IMR-90 (cell line): Measurements from ENCODE around the gene PEX14. TPM values are rescaled to one million over a fixed set of nuclear protein-coding genes. Genes with fewer than 3 reads are reported as not detected.
A peak's percentile ranks its signal among the peaks of the same experiment; 100 is the strongest.

ENCODE experiments used
- ATAC-seq: fragments of 200-7000 bp; cut with Tn5 transposase; 2 replicates; pipeline ENCODE4 v1.9.1; 2020; ENCODE audit warnings: low read depth, mild to moderate bottlenecking, moderate library complexity
- BruUV-seq: library from RNA; stranded (reverse); fragments of 400-500 nt; replicated peaks from 2 replicates; lab custom pipeline; 2021; lab: Mats Ljungman, UMichigan
- CTCF ChIA-PET: fragments of 300-600 bp; formaldehyde crosslinking; extraction: SDS; loops from one replicate; lab custom pipeline; 2021; ENCODE audit warnings: antibody characterized with exemption; lab: Yijun Ruan, JAX
- POLR2A ChIA-PET: fragments of 300-600 bp; sonication (Branson Sonifier 250); formaldehyde crosslinking; loops from one replicate; lab custom pipeline; 2022; ENCODE audit warnings: antibody characterized with exemption; ENCODE audit not compliant: unreplicated experiment; lab: Charles Lee
- DNase-seq: peaks from one replicate; pipeline ENCODE4 v3.0.0; 2013
- H2AFZ ChIP-seq: replicated peaks from 2 replicates; pipeline ENCODE3; 2013; ENCODE audit warnings: low read length, mild to moderate bottlenecking; ENCODE audit not compliant: poor library complexity
- H2AK5ac ChIP-seq: 2 replicates; pipeline ENCODE4 v1.6.1; 2013; ENCODE audit warnings: low read depth, low read length, inconsistent platforms
- H2AK9ac ChIP-seq: replicated peaks from 2 replicates; pipeline ENCODE3; 2013; ENCODE audit warnings: mild to moderate bottlenecking, low read depth, low read length, moderate library complexity; ENCODE audit not compliant: poor library complexity
- H2BK120ac ChIP-seq: 2 replicates; pipeline ENCODE4 v1.6.1; 2013; ENCODE audit warnings: low read depth, low read length, inconsistent platforms
- H2BK15ac ChIP-seq: 3 replicates; pipeline ENCODE4 v1.6.1; 2013; ENCODE audit warnings: low read depth, low read length, inconsistent platforms
- H2BK20ac ChIP-seq: 2 replicates; pipeline ENCODE4 v1.6.1; 2013; ENCODE audit warnings: low read depth, mild to moderate bottlenecking, inconsistent platforms, low read length, moderate library complexity
- H2BK5ac ChIP-seq: 2 replicates; pipeline ENCODE4 v1.6.1; 2013; ENCODE audit warnings: mild to moderate bottlenecking, low read depth, low read length, inconsistent platforms; ENCODE audit not compliant: poor library complexity, severe bottlenecking
- H3K14ac ChIP-seq: replicated peaks from 2 replicates; pipeline ENCODE4 v1.6.1; 2013; ENCODE audit warnings: low read depth, low read length, inconsistent platforms
- H3K18ac ChIP-seq: 2 replicates; pipeline ENCODE4 v1.6.1; 2013; ENCODE audit warnings: low read depth, low read length, control low read depth
- H3K23ac ChIP-seq: 2 replicates; pipeline ENCODE4 v1.6.1; 2013; ENCODE audit warnings: low read depth, low read length, inconsistent platforms
- H3K27ac ChIP-seq: 2 replicates; pipeline ENCODE4 v1.5.1; 2013; ENCODE audit warnings: mild to moderate bottlenecking, control low read depth, low read length; ENCODE audit not compliant: insufficient read depth
- H3K27me3 ChIP-seq: 2 replicates; pipeline ENCODE4 v1.6.1; 2013; ENCODE audit warnings: low read length; ENCODE audit not compliant: control insufficient read depth, insufficient read depth
- H3K36me3 ChIP-seq: 2 replicates; pipeline ENCODE4 v1.6.1; 2013; ENCODE audit warnings: low read length, mixed read lengths; ENCODE audit not compliant: control insufficient read depth, insufficient read depth
- H3K4ac ChIP-seq: 2 replicates; pipeline ENCODE4 v1.6.1; 2013; ENCODE audit warnings: low read depth, low read length, inconsistent platforms
- H3K4me1 ChIP-seq: 2 replicates; pipeline ENCODE4 v1.6.1; 2013; ENCODE audit warnings: low read length, mixed read lengths; ENCODE audit not compliant: control insufficient read depth, insufficient read depth
- H3K4me2 ChIP-seq: 2 replicates; pipeline ENCODE4 v1.6.1; 2013; ENCODE audit warnings: low read depth, mild to moderate bottlenecking, control low read depth, low read length, moderate library complexity
- H3K4me3 ChIP-seq: 2 replicates; pipeline ENCODE4 v1.5.1; 2013; ENCODE audit warnings: low read depth, mild to moderate bottlenecking, control low read depth, low read length, moderate library complexity; ENCODE audit not compliant: insufficient read depth
- H3K56ac ChIP-seq: 2 replicates; pipeline ENCODE4 v1.6.1; 2013; ENCODE audit warnings: low read length, inconsistent platforms; ENCODE audit not compliant: insufficient read depth; ENCODE audit errors: extremely low read depth
- H3K79me1 ChIP-seq, 2 experiments: 2 replicates each; pipeline ENCODE4 v1.6.1; 2013; ENCODE audit warnings: low read length in 2 of 2, inconsistent platforms in 1 of 2, low read depth in 1 of 2
- H3K9ac ChIP-seq: 2 replicates; pipeline ENCODE4 v1.6.1; 2013; ENCODE audit warnings: low read depth, low read length, control low read depth
- H3K9me1 ChIP-seq: 2 replicates; pipeline ENCODE4 v1.6.1; 2013; ENCODE audit warnings: low read length, inconsistent platforms; ENCODE audit not compliant: insufficient read depth
- H3K9me3 ChIP-seq: 2 replicates; pipeline ENCODE4 v1.6.1; 2013; ENCODE audit warnings: low read length; ENCODE audit not compliant: control insufficient read depth, insufficient read depth
- H4K20me1 ChIP-seq: 2 replicates; pipeline ENCODE4 v1.6.1; 2013; ENCODE audit warnings: low read length, inconsistent platforms; ENCODE audit not compliant: insufficient read depth
- H4K5ac ChIP-seq: 2 replicates; pipeline ENCODE4 v1.6.1; 2013; ENCODE audit warnings: mild to moderate bottlenecking, low read depth, low read length, control low read depth
- H4K8ac ChIP-seq, 2 experiments: 2 replicates each; pipeline ENCODE4 v1.6.1; 2013; ENCODE audit warnings: low read depth in 2 of 2, low read length in 2 of 2, control low read depth in 1 of 2, inconsistent platforms in 1 of 2
- H4K91ac ChIP-seq: 2 replicates; pipeline ENCODE4 v1.6.1; 2013; ENCODE audit warnings: low read depth, low read length, inconsistent platforms; ENCODE audit not compliant: insufficient read depth
- MAZ ChIP-seq: IDR thresholded peaks from 2 replicates; pipeline ENCODE4 v1.6.1; 2012; ENCODE audit warnings: low read depth, mild to moderate bottlenecking, low read length, improper control_type of control experiment, moderate library complexity, borderline replicate concordance
- NFE2L2 ChIP-seq: fragments of 150-350 bp; IDR thresholded peaks from 2 replicates; pipeline ENCODE4 v1.6.1; 2016; ENCODE audit warnings: low read depth, mild to moderate bottlenecking, low read length
- WGBS, 2 experiments: methylation state at CpG; one replicate each; pipeline versions ENCODE4 v1.1.5 to v1.1.7; 2013; ENCODE audit warnings: missing lambda C conversion rate in 2 of 2; ENCODE audit not compliant: insufficient read length in 1 of 2; ENCODE audit errors: extremely low coverage in 2 of 2; 5-methylcytosine and 5-hydroxymethylcytosine counted together
- dilution Hi-C: fragments of 300-500 bp; cut with HindIII; formaldehyde crosslinking; loops from one replicate; pipeline ENCODE4 v1.14.3; 2018; ENCODE audit warnings: low sequenced_read_pairs; ENCODE audit not compliant: unreplicated experiment
- in situ Hi-C: fragments of 300-500 bp; cut with MboI; formaldehyde crosslinking; loops from 3 replicates; pipeline ENCODE4 v1.14.3; 2019; ENCODE audit warnings: low sequenced_read_pairs, inconsistent platforms, mixed read lengths
- intact Hi-C: fragments of 100-400 bp; cut with micrococcal nuclease; formaldehyde crosslinking; loops from 2 replicates; pipeline ENCODE4 v1.10.0; 2022
- polyA plus RNA-seq, 3 experiments: library from polyadenylated mRNA; depleted of rRNA; stranded (reverse); fragments of >200 nt; gene quantifications; 2 replicates each; pipeline ENCODE4 v1.2.3, GENCODE V29; 2012; ENCODE audit warnings: low replicate concordance in 1 of 3
- total RNA-seq: library from RNA; depleted of rRNA; stranded (reverse); fragments of >200 nt; gene quantifications from 2 replicates; pipeline ENCODE4 v1.2.3, GENCODE V29; 2012
- TF ChIP-seq, protein P1 (sequence below): conservative IDR thresholded peaks from 2 replicates; pipeline ENCODE4 v1.5.1; 2012; ENCODE audit warnings: mild to moderate bottlenecking, low read depth, low read length, improper control_type of control experiment

PEX14 gene
- total and polyA plus RNA-seq, 2 of the 4 experiments (the other 2 are of a cell fraction), result 9.5 to 22.5 TPM

DNA sequence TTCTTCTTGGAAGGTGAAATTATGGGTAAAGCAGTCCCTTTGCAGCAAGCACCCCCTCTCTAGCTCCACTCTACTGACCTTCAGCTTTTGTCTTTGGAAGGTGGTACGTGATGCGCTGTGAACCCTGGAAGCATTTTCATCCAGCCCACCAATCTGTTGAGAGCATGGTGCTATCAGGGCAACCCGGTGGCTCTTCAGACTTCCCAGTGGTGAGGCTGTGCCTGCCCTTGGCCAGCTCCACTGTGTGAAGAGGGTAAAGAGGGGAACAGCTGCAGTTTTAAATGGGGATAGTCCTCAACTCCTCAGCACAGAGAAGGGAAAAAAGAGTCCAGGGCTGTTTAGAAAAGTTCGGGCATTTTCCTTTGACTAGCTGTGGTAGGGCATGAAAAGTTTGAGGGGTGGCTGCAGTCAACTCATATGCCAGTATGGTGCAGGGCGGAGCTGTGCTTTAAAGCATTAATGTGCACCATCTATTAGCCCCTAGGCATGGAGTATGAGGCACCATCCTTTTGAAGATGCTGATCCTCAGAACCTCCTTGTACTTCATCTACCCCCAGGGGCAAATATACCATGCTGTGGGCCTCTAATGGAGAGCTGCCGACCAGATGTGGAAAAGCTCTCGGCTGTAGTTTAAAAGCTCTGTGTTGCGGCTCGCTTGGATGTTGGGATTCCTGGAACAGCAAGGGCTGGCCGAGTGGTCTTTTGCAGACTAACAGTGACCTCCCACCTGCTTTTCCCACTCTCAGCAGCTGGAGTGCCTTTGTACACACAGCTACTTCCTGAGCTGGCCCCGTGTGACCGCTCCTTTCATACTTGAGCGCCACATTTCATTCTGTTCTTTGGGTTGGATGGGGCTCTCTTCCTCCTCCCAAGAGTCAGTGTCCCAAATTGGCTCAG is 123.0 kb downstream of the PEX14 start:
- H4K20me1 ChIP-seq, result peaks cover 2% of the 10 kb centered on the region; the same call in 1 of the 2 replicates
- peak overlapping the region; percentile 16 for H2AK9ac ChIP-seq
- DNase-seq (no peak), ATAC-seq (no peak)
- H3K23ac ChIP-seq, result 0 out of 2 replicates have a peak overlapping the region, but pooled peaks have one; percentile 24
- WGBS, 2 experiments, result 100% methylated on average over 1 of the region's 13 CpGs; no CpG with 5 or more reads in 1 of the 2 experiments
- ChIA-PET CTCF (interaction anchor here (0.6 kb wide), 2 partner anchors 339 to 463 kb away, joined by 3 to 5 read pairs; no protein-coding TSS in a partner anchor), POLR2A (no interaction called here)
- peak overlapping the region; percentile 5; the same call in 1 of the 2 replicates for H3K27ac ChIP-seq
- no TSS peak for BruUV-seq
- peaks cover 20% of the 10 kb centered on the region for H3K4me1 ChIP-seq
- peaks cover 16% of the 10 kb centered on the region for H3K9me1 ChIP-seq
- H3K27me3 ChIP-seq, result no peaks in the 10 kb centered on the region
- no peak overlapping the region for H2BK5ac ChIP-seq
- dilution Hi-C loops (no loop called here), in situ Hi-C loops (no loop called here), intact Hi-C loops (loop anchor here (2.0 kb wide), 1 partner anchor 67 kb away; no protein-coding TSS in a partner anchor)
- no peak overlapping the region for H3K56ac ChIP-seq
- no peak overlapping the region for H2AFZ ChIP-seq
- peak overlapping the region; percentile 14; the same call in 1 of the 2 replicates for H4K91ac ChIP-seq
- no peaks in the 10 kb centered on the region for H3K36me3 ChIP-seq
- H3K14ac ChIP-seq, result peak overlapping the region; percentile 43
- H3K4me3 ChIP-seq, result no peak overlapping the region
- peak overlapping the region; percentile 50 for H2AK5ac ChIP-seq
- no peak overlapping the region for H4K8ac ChIP-seq
- peak overlapping the region; percentile 26; the same call in 1 of the 3 replicates for H2BK15ac ChIP-seq
- peak overlapping the region; percentile 42 for H2BK20ac ChIP-seq
- peak overlapping the region; percentile 22; the same call in 1 of the 2 replicates for H3K18ac ChIP-seq
- no peak overlapping the region; the same call in 1 of the 2 replicates for H3K4me2 ChIP-seq
- no peaks in the 10 kb centered on the region for H3K9me3 ChIP-seq
- H4K5ac ChIP-seq, result peak overlapping the region; percentile 47
- H2BK120ac ChIP-seq, result peak overlapping the region; percentile 8; the same call in 1 of the 2 replicates
- peak overlapping the region; percentile 51 for H3K4ac ChIP-seq
- no peak overlapping the region for H3K9ac ChIP-seq
- H3K79me1 ChIP-seq, result peaks cover 3 to 28% of the 10 kb centered on the region in 2 experiments; a peak in 2 of 4 replicates
- TF ChIP-seq, protein P1, sequence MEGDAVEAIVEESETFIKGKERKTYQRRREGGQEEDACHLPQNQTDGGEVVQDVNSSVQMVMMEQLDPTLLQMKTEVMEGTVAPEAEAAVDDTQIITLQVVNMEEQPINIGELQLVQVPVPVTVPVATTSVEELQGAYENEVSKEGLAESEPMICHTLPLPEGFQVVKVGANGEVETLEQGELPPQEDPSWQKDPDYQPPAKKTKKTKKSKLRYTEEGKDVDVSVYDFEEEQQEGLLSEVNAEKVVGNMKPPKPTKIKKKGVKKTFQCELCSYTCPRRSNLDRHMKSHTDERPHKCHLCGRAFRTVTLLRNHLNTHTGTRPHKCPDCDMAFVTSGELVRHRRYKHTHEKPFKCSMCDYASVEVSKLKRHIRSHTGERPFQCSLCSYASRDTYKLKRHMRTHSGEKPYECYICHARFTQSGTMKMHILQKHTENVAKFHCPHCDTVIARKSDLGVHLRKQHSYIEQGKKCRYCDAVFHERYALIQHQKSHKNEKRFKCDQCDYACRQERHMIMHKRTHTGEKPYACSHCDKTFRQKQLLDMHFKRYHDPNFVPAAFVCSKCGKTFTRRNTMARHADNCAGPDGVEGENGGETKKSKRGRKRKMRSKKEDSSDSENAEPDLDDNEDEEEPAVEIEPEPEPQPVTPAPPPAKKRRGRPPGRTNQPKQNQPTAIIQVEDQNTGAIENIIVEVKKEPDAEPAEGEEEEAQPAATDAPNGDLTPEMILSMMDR, result no peak
- TF ChIP-seq NFE2L2, result no peak
- TF ChIP-seq MAZ, result no peak
